Stimulated activated CD4-positive, alpha-beta T cell treated with anti-CD3 and anti-CD28 coated beads, Interleukin-4, amount 100 ng/mL, for 4 hours (primary cell): ENCODE measurements around the gene SLC39A8.
A peak's percentile ranks its signal among the peaks of the same experiment; 100 is the strongest.
"Not testable (repeated sequence)": the region's sequence is repeated elsewhere in the genome, so short reads cannot be mapped to it uniquely, and the experiment has no call there.

Experiments used
- DNase-seq, 2 experiments: peaks; one replicate each; pipeline ENCODE4 v3.0.0-alpha.2; 2020

Gene SLC39A8

DNA sequence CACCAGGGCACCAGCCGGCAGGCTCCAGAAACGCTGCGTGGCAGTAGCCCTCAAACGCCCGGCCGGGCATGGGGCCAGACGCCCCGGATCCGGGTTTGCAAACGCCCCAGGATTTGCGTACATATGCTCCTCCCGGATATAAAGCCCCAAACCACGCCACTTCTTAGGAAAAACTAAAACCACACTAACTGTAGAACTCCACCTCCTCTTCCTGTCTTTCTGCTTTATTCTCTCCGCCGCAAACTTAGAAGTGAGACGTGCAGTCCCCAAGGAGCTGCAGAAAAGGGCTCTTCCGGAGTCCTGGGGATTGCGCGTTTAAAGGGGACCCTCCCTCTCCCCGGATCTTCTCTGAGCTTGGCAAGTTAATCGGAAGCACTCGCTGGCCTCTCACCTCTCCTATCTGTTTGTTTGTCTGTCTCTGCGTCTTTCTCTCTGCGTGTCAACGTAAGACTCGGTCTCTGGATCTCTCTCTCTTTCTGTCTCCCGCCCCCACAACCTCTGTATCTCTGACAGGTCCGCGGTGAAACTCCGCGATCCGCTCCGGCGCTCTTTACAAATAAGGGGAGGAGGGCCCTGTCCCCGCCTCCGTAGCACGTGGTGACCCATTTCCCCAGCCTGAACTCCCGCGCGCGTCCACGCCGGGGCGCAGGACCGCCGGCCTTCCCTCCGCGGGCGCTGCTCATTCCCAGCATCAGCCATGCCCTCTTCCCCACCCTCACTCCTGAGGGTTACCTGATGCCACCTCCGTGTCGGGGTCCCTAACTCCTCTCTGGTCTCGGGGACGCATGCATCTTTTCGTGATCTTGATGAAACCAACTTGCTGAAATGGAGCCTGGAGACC, at the start of gene SLC39A8:
SLC39A8 (minus strand) TSS at position 529 of the 841 bp plus-strand sequence. CDS start 820 bp downstream, outside the sequence.
- DNase-seq, result peak; percentile 82 to 89

DNA sequence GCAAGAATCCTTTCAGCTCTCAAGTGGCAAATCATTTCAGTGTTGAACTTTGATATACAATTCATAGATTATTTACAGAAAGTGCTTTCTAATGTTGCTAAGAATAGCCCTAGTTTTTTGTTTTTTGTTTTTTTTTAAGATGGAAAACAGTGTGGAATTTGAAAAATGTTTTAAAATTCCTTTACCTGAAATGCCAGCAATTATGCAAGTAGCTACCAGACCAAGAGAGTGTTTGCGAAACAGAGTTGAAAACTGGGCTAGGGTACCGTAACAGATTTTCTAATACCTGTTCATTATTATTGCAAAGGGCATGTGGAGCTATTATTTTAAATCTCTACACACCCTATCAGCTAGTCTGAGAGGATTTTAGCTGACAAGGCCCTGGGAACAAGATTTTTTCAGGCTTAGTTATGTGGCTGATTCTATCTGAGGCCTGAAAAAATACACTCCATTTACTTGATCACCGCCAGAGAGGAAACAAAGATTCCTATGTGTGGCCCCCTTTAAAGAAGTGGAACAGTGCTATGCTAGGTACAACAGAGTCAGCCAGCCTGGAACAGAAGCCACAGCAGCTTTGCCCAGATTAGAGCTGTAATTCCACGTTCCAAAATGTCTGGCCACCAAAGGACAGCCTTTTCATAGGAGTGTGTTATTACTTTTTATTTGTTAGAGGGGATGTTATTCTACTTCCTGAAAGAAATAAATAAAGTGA, 46.9 kb upstream of the SLC39A8 start:
- DNase-seq, result no peak

DNA sequence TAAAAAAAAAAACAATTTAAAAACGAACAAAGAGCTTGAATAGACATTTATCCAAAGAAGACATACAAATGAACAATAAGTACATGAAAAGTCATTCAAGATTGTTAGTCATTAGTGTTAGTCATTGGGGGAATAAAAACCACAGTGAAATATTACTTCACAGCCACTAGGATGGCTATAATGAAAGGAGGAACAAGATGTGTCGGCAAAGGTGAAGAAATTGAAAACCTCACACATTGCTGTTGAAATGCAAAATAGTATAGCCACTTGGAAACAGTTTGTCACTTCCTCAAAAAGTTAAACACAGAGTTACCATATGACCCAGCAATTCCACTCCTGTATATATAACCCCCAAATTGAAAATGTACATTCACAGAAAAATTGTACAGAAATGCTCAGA, 45.2 kb upstream of the SLC39A8 start:
- DNase-seq, result no peak

DNA sequence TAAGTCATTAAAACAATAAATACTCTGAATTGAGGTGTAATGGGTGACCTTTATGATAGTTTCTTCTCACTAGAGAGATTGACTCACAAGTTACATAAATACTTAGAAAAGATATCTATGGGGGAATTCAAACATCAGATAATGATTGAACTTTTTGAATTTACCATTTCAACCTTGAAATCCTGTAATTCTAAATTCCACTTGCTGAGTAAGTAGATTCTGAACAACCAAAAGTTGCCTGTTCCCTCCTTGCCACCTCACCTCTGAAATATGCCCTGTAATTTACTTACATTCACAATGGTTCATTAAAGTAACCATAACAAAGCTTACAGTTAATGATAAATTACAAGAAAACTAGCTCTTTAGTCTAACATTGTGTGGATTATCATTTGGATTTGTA, 43.3 kb upstream of the SLC39A8 start:
- DNase-seq, result no peak

DNA sequence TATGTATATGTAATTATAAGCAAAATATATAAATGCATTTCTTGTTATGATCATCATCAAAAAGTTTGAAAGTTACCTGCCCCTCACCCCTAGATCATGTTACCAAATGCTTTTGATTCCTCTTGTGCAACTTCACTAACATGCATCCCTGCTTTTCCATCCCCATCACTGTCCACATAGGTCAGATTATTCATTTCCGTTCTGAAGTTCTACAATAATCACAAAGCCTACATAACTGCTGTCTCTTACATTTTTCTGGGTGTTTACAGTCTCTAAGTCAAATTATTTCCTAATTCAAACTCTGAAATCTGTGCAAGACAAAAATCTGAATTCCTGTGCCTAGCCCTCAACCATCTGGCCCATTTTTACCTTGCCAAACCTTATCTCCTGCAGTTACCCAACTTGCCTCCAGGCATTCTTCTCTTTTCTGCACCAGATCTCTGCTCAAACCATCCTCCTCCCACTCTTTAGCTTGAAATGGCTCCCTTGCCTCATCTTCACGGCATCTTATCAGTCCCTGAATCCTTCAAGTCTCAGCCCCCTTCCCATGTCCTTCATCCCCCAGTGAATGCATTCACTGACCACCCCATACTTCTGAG, 42.4 kb upstream of the SLC39A8 start:
- no peak for DNase-seq

DNA sequence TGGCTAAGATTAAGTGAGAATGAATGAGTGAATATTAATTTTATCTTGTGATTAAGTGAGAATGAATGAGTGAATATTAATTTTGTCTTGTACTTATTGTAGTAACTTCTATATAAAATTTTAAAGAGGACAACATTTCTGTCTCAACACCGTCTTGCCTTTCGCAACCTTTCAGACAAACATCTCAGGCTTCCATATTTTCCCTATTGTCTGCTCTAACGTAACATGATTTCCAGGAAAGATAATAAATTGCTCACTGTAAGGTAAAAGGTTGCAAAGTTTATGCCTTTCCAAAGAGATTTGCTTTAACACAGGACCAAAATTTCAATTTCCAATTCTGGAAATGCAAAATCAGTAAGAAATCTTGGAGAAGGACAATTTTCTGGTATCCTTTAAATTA, 41.7 kb upstream of the SLC39A8 start:
- DNase-seq, result no peak

DNA sequence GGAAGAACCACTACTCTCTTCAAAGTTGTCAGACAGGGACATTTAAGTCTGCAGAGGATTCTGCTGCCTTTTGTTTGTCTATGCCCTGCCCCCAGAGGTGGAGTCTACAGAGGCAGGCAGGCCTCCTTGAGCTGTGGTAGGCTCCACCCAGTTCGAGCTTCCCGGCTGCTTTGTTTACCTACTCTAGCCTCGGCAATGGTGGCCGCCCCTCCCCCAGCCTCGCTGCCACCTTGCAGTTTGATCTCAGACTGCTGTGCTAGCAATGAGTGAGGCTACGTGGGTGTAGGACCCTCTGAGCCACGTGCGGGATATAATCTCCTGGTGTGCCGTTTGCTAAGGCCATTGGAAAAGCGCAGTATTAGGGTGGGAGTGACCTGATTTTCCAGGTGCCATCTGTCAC, 35.0 kb upstream of the SLC39A8 start:
- not testable (repeated sequence) for DNase-seq

DNA sequence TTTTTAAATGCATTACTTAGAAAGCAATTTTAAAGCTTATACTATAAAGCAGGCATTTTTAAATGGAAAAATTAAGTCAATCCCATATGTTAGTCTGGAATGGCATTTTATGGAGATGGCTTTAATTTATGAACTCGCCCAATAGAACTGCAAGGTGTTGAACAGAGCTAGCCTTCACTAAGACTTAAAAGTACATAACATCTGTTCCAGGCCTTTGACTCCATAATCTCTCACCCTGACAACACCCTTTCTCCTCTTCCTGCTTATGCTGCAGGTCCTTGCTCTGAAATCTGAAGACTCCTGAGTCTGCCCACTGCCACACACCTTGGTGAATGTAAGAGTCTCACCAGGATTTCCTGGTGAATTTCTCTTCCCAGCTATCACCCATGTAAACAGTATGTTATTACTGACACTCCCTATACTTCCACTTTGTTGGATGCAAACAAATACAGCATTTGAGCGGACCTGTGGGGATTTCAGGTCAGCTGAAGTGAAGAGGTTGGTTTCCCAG, 17.7 kb upstream of the SLC39A8 start:
- no peak for DNase-seq

DNA sequence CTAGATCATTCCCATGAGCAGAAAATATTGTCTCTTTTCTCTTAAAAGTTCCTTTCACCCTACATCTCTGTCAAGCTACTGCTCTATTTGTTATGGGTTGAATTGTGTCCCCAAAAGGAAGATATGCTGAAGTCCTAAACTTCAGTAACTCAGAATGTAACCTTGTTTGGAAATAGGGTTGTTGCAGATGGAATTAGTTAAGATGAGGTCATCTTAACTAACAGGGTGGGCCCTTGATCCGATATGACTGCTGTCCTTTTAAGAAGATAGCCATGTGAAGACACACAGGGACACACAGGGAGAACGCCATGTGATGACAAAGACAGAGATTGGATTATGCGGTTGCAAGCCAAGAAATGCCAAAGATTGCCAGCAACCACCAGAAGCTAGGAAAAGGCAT, 12.8 kb upstream of the SLC39A8 start:
- DNase-seq, result no peak

DNA sequence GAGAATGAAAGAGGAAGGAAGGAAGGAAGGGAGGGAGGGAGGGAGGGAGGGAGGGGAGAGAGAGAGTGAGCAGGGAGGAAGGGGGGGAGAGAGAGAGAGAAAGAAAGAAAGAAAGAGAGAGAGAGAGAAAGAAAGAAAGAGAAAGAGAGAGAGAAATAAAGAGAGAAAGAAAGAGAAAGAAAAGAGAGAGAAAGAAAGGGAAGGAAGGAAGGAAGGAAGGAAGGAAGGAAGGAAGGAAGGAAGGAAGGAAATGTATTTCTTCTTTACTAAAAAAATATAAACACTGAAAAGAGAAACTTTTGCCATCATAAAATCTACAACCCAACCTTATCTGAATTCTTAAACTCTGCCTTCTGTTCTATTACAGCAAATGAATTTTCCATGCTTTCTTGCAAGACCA, 12.4 kb upstream of the SLC39A8 start:
- DNase-seq, result not testable (repeated sequence)

DNA sequence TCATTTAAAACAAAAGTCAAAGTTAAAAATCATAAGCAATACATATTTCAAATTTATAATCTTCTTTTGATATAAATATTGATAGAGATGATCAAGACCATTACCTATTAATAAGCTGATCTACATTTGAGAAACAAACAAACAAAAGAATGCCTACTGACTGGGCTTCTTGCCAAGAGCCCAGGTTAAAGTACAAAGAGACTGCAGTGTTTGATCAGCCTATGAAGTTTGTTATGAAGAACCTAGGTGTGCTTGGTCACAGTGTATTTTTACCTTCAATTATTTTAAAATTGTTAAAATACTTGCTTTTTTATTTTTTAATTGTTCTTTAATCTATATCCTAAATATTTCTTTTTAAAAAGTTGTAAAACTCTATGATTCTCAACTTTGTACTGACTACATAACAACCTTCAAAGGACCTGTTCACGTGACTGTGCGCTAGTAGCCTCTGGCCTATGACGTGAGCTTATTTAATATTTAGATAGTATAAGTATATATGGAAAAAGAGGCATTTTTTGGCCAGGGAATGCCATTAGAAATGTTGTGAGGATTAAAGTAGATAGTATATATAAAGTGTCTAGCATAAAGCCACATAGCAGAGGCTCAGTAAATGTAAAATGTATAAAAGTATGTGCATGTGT, 11.4 kb upstream of the SLC39A8 start:
- DNase-seq, result no peak

DNA sequence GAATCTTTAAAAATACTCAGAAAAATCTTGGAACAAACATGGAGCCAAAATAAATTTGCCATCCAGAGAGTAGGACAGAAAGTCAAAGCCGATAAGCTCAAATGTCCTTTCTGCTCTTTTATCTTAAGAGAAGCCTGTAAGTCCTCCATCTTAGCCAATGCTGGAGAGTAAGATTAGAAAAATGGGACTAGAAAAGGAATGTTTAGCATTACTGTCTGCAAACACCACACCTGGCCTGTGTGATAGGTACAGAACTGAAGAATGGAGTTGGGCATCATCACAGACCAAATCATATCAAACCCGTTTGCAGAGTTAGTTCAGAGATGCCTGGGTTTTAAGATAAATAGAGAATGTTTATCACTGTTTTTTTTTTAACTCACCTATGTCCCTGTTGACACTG, 10.5 kb upstream of the SLC39A8 start:
- no peak for DNase-seq

DNA sequence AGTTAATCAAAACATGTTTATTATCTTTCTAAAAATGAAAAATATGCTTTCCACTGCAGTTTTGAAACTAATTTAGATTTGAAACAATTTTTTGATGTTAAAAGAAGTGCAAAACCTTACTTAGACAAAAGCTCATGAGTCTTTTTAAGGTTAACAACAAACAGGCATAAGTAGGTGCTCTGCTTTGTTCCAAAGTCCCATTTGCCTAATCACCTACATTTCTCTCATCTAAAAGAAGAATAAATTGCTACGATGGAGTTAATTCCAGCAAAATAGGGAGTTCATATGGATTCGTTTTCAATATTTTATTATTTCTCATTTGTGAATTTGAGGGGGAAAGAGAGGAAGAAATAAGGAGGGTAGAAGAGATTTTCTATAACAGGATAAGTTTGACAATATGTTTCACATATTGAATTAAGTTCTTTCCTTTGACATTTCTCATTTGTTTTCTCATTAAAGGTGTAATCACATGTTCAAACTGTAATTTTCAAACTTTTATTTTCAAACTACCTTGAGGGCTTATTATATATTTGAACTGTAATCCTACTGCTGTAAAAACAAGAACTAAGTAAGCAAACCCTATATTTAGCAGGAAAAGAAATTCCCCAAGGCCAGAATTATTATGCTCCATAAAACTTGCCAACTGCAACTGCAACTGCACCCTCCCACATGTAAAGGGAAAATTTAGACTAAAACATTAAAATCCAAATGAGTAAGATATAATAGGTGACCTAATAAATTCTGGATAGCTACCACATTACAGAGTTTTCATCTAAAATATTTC, 9.6 kb upstream of the SLC39A8 start:
- no peak for DNase-seq

DNA sequence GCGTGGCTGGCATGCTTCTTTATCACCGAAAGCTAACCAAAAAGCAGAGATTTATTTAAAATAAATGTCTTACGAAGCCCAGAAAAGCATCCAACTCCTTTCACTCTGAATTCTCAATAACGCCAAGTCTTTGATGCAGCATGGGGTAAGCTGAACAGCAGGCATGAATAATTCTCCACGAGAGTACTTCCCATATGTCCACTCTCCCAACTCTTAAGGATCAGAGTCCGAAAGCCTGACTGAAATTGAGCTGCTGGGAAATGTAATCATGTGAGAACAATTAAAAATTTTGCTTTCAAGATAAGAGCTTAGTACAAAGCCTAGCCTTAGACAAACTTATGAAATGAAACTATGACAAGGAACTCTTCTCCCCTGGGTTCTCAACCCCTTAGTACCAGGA, 7.5 kb upstream of the SLC39A8 start:
- no peak for DNase-seq

DNA sequence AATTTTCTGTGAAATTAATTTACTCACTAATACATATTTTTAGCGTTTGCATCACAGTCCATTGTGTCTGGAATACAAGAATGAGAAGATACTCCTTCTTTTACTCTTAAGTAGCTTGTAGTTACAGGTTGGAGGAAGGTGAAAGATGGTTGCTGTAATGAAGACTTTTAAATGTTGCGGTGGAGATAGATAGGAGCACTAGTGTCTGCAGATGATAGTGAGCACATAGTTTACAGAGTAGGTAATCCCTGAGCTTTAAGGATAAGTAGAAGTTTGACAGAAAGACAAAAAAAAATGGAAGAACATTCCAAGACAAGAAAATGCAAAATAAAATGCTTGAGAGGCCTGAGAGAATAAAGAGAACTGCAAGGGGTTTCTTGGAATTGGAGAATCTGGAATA, 5.4 kb upstream of the SLC39A8 start:
- DNase-seq, result no peak

DNA sequence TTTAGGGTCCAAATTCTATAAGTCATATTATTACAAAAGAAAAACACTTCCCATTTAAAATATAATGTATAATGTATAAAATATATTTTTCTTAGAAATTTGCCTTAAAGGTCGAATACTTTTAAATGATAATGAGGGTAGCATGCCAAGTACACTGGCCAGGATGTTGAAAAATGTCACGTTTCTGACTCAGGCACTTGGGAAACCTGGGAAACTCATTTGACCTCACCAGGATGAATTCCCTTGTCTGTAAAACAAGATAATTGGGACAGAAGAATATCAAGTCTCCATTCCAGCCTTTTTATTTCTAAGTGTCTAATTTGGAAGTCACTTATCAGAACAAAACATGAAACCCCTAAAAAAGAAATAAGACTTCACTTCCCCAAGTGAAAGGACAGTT, 3.4 kb upstream of the SLC39A8 start:
- no peak for DNase-seq

DNA sequence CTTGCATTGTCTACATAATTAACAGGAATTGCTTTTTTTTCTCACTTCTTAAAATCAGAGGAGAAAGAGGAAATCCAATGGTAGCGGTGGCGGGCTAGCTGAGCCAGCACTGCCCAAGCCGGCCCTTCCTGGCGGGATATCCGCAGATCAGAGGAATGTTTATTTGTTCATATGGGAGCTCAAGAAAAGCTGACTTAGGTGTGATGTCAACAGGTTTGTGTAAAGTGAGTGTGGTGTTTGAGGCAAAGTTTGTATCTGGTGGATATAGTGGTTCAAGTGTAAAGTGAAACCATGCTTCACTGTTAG, 466 bp upstream of the SLC39A8 start:
- DNase-seq, result no peak

DNA sequence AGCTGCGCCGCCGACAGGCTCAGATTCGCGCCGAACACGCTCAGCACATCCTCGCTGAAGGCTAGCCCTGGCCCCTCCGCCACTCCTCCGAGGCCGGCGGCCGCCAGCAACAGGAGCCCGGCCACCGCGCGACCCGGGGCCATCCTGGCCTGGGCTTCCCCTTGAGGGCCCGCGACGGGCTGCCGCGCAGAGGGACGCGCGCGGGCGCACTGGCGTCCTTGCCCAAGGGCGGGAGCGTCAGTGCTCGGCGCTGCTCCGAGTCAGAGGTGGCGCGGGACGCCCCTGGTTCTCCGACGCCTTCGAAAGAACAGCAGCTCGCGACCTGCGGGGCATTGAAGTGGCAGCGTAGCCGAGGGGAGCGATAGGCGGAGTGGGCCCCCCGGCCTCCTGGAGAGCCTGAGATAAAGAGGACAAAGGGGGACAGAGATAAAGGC, 745 bp downstream of the SLC39A8 start:
- peak; percentile 55 to 58 for DNase-seq

DNA sequence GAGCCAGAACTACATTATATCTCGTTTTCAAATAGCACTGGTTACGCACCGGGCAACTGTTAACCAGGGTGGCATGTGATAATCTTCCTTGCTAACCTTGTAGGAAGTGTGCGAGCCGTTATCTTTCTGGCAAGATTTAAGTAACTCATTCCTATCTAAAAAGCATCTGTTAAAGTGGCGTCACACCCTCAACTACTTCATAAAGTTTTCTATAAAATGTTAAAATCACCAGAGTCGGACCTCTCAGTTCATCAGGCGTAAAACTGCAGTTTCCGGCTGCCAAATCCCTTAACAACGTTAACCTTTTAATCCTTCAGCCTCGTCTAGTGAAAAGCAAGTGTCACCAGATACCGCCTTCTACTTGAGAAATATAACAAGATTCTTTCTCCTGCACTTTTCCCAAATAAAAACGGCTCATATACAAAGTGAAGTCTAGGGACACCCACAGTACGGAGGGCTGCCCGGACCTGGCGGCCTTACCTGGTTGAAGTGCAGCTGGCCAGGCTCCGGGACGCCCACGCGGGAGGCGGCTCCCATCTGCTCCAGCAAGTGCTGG, 1.2 kb downstream of the SLC39A8 start:
- DNase-seq, result peak; percentile 1 to 70

DNA sequence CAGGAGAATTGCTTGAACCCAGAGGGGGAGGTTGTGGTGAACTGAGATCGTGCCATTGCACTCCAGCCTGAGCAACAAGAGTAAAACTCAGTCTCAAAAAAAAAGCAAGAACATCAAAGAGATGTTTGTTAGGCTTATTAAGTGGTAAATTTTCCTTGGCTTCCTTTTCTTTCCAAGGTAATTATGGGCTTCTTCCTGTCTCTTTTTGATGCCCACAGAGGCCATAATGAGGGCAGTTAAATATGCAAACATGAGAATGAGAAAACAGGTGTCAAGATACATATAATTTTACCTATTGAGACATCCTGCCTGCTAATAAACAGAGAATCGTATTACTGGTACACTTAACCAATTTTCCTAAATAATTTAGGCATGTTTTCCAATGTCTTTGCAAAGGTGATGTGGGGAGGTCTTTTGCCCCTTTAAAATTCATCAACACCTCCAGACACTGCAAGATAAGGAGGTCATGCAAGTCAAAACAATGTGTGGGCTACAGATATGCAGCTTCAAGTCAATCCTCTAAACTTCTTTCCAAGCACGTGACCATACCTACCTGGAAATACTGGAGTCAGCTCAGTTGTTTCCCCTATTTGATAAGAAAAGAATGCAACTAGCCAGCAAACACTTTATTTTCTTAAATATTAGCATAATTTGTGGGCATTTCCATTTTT, 2.7 kb downstream of the SLC39A8 start:
- DNase-seq, result no peak

DNA sequence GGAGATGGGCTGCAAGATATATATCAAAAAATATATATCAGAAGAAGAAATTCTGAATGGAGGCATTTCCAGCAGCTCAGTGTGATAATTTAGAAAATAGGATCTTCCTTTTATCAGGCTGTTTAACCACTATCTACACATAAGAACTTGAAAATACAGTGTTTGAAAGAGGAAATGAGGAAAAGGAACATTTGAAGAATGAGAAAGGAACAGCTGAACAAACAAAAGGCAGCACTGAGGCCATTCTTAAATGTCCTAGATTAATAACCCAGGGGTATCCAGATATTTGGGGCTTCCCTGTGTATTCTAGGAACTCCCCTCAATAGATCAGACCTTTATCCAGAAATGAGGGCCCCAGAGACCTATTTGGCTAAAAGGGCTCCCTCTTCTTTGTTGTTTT, 4.1 kb downstream of the SLC39A8 start:
- DNase-seq, result no peak

DNA sequence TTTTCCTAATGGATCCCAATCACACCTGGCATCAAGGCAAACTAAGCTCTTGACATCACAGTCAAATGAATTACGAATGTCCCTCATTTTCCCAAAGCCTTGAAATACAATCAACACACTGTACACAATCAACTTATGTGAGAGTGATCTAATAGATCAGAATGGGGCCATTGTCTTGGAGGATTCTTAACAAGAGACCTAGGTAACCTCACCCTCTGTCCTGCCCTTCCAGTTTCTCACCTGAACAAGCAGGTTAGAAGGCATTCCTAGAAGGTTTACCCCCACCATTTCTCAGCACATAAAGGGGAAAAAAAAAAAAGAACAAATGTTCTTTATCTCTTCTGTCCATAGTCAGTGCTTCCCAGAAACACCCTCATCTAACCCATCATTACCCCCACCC, 6.3 kb downstream of the SLC39A8 start:
- no peak for DNase-seq
